Skeletal muscle cell (primary cell): ENCODE data around the gene SEZ6L.

ENCODE experiments used
- DNase-seq: peaks from one replicate; pipeline ENCODE4 v3.0.0-alpha.2; 2010; ENCODE audit warnings: low read depth
- H3K4me3 ChIP-seq: 2 replicates; pipeline ENCODE4 v1.5.1; 2011; ENCODE audit warnings: low read depth, mild to moderate bottlenecking, control low read depth, low read length, moderate library complexity

Gene SEZ6L

DNA sequence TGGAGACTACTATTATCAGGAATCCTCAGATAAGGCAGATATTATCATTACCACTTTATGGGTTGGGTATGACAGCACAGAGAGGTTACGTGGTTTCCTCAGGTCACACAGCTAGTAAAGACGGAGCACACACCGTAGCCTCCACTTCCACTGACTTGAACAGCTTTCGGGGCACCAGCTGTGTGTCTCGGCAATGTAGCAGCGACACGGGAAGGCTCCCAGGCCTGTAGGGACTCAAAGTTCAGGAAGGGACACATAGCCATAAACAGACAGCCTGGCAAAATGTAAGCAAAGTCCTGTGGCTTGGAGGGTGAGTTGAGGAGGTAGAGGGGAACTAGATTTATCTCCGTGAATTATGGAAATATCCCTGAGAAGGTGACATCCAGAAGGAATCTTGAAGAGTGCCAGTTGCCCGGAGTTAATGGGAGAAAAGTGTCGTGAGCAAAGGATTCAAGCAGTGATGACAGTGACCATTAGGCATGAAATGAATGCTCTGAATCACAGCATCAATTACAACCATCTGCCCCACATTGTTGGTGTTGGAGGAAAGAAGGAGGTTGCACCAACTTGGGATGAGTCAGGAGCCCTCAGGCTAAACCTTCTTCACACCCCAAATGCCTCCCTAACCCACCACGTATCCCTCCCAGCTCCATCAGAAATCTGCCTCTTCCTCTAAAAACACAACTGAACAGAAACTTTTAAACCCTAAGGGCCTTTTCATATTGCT lies 153.1 kb downstream of the SEZ6L start:
- peak; percentile 56 for DNase-seq
- no peak overlapping the region for H3K4me3 ChIP-seq

DNA sequence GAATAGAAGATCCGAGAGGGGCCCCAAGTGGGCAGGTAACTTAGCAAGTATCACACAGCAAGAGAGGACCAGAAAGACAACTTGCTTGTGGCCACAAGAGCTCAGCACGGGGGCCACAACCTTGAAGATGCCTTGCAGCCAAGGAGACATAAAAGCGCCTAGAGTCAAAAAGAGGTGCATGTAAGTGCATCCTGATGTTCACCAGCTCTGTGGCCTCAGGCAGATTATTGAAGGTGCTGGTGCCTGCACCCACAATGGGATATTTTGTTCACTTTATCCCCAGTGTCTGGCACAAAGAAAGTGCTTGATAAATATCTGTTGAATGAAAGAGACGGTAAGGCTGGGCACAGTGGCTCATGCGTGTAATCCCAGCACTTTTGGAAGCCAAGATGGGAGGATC lies 153.8 kb downstream of the SEZ6L start:
- DNase-seq = no peak

DNA sequence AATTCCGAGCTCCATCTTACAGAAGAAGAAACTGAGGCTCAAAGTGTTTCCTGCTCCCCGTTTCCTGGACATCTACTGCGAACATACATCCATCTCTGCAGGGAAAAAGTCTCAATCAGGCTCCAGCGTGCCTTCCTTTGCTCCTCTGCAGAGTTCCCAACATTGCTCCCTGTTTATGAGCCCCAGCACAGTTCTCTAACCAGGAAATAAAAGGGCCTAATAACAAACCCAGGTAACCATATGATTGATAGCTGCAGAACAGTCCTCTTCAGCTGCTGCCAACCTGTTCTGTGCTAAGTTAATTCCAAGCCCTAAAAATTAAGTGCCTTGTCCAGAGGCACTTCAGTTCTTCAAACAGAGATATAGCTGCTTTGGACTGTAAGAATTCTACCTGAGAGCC lies 154.9 kb downstream of the SEZ6L start:
- H3K4me3 ChIP-seq = no peak overlapping the region
- no peak for DNase-seq

More for the DNA sequence above, 153.8 kb downstream of the SEZ6L start:
- no peak overlapping the region for H3K4me3 ChIP-seq

DNA sequence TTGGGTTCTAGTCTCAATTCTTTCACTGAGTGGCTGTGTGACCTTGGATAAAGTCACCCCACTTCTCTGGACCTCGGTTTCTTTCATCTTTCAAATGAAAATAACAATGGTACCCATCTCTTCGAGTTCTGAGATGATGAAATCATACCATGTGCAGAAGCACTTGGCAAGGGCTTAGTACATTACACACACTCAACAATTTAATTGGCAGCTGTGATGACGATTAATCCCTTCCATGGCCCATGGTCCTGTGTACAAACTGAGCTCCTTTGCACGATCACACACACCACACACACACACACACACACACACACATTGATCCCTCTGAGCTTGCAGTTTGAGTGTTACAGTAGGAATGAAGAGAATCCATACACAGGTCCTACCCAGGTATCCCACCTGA lies 156.4 kb downstream of the SEZ6L start:
- no peak overlapping the region for H3K4me3 ChIP-seq
- DNase-seq = no peak

DNA sequence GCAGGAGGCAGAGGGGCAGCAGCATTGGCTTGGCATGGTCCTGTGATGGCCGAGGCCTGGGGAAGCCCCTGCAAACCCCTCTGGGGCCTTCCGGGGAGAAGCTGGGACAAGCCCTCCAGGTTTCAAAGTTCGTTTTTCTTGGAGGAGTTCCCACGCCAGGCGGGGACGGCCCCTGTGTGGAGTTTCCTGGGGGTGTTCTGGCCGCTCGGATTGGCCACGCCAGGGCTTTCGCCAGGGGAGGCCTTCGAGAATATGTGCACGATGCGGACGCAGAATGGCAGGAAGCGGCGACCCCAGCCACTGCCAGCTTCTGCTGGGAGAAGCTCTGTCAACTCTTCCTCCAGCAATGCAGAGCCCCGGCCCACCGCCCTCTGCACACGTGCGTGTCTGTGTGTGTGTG lies 157.5 kb downstream of the SEZ6L start:
- no peak overlapping the region for H3K4me3 ChIP-seq
- DNase-seq = no peak

DNA sequence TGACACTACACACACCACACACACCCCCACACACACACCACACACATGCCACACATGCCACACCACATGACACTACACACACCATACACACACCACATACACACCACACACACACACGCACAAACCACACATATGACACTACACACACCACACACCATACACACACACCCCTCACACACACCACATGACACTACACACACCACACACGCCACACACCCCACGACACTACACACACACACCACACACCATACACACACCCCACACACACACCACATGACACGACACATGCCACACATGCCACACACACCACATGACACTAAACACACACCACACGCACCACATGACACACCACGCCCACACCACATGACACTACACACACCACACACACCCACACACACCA lies 158.0 kb downstream of the SEZ6L start:
- DNase-seq = no peak
- no peak overlapping the region for H3K4me3 ChIP-seq

DNA sequence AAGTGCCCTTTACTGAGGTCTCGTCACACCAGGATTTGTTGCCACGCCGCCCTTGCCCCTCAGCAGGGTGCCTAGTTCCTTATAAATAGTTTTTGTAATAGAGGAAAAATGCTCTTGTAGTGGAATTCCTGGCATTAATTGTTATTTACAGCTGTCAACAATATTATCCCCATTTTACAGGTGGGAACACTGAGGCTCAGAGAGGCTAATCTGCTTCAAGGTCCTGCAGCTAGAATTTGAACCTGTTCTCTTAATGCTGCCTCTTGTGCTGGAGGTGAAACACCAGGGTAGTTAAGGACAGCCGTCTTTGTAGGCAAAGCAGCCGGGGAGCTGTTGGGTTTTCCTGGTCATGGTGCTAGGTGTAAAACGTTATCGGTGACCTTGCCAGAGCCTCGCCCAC lies 159.0 kb downstream of the SEZ6L start:
- DNase-seq = no peak
- H3K4me3 ChIP-seq = no peak overlapping the region

DNA sequence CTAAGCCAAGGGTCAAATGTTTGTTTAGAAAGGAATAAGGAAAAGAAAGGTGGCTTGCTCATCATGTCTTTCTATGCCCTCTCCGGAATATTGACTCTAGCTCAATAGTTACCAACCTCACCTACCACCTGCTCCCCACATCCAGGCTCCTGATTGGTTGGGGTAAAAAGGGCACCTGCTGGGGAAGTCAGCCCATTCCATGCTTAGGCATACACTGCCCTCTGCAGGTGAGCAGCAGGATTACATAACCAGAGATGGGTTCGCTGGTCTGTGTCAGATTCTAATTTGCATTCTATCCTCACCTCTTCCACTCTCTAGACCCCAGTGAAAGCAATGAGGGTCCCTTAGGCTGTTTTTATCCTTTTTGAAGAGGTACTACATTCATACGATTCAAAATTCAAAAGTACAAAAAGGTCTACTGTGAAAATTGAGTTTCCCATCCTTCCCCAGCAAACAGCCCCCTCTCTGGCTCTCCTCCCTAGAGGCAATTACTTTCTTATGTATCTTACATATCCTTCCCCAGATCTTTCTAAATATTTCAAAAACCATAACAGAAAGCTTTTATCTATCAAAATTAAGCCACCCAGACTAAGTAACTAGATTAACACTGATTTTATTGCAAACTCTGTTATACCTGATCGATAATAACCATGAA lies 161.8 kb downstream of the SEZ6L start:
- peak; percentile 5 for DNase-seq
- no peak overlapping the region for H3K4me3 ChIP-seq

DNA sequence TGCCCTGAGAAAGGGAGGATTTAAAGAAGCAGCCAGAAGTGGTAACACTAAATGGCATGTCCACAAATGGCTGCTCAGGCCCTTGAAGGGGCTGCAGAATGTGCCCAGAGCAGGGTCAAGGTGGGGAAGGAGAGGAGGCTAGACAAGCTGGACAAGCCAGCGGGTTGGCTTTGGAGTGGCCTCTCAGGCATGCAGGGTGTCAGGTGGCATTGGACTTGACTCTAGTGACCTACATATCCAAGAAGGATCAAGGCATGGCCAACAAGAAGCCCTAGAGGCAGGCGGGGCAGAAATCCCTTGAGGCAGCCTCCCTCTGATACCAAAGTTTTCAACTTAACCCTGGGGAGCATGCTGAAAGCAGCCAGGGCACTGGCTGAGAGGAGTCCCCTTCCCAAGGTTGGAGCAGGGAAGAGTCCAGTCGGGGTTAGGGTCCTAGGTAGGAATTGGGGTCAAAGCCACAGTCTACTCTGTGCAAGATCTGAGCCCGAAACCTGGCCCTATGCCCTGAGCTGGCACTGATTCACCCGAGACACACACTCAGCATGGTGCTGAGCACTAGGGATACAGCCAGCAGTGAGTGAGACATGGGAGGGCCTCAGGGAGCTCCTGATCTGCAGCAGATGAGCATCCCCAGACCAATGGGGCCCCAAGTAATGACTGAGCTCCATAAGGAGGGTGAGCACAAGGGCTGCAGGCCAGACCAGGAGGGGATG lies 164.0 kb downstream of the SEZ6L start:
- no peak overlapping the region for H3K4me3 ChIP-seq
- DNase-seq = no peak

DNA sequence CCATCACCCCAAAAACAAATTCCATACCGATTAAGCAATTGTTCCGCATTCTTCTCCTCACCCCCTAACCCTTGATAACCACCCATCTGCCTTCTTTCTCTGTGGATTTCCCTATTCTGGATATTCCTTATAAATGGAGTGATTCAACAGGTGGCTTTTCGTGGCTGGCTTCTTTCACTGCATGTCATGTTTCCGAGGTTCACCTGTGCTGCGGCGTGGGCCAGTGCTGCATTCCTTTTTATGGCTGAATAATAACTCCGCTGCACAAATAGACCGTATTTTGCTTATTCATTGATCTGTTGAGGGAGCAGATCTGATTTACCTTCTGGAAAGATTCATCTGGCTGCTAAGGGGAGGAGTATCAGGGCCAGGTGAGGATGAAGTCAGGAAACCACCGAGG lies 165.0 kb downstream of the SEZ6L start:
- H3K4me3 ChIP-seq = no peak overlapping the region
- no peak for DNase-seq

DNA sequence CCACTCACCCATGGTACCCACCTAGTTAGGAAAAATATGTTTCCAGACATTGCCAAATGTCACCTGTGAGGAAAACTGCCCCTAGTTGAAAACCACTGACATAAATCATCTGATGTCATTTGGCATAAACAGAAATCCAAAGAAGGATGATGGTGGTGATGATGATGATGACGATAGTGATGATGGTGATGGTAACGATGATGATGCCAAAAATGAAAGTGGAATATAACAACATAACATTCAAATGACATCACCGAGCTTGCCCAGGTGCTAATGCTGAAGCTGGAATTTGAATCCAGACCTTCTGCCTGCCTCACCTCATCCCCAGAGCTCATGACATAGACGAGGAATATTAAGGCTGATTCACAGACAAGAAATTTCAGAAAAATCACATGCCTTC lies 167.5 kb downstream of the SEZ6L start:
- DNase-seq = no peak
- H3K4me3 ChIP-seq = no peak overlapping the region

DNA sequence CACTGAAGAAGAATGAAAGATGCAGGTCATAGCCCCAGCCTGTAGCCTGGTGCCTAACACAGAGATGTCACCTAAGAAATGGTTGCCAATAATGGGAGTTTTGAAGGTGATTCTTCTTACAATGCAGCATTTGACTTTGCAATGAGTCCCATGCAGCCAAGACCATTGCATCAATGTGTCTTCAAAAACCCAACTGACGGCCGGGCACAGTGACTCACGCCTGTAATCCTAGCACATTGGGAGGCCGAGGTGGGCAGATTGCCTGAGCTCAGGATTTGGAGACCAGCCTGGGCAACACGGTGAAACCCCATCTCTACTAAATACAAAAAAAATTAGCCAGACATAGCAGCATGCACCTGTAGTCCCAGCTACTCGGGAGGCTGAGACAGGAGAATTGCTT lies 170.5 kb downstream of the SEZ6L start:
- H3K4me3 ChIP-seq = no peak overlapping the region
- no peak for DNase-seq

DNA sequence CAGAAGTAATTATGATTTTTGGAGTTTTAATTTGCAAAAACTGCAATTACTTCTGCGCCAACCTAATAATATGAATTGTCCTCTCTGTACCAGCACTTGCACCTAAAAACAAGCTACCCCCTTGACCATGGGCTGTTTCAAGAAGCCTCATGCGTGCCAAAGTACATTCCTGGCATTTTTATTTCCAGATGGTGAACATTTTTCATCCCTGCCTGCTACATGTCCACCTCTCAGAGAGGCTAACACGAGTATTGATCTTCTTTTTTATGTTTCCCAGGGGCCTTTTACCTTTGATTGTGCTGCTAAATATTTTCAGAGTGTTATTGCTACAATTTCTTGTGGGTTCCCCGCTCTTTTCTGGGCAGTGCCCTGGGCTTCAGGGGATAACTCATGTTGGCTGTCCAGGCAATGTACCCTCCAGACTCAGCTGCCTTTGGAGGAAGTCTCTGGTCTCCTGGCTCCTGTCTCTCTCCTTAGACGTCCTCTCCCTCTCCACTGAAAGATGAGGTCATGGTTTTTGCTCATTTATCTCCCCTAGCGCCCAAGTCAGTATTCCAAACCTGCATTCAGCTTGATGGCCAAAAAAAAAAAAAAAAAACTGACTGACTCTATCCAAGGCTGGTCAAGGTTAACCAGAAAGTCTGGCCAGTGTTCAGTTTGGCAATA lies 173.6 kb downstream of the SEZ6L start:
- no peak for DNase-seq
- no peak overlapping the region for H3K4me3 ChIP-seq

DNA sequence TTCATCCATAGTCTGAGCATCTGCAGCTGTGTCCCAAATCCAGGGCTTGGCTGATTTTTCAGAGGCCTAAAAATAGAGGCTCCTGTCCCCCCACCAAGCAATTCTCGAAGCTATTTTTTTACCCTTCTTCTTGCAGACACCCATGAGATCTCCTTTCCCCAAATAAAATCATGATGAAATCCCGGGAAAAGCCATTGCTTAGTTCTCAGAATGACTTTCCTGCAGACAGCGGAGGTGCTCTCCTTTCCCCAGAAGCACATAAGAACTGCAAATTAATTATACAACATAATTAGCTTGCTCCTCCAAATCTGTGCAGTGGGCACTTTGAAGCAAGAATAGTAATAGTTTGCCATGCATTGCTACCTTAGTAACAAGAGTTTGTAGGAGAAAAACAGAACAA lies 176.2 kb downstream of the SEZ6L start:
- DNase-seq = no peak
- H3K4me3 ChIP-seq = no peak overlapping the region

DNA sequence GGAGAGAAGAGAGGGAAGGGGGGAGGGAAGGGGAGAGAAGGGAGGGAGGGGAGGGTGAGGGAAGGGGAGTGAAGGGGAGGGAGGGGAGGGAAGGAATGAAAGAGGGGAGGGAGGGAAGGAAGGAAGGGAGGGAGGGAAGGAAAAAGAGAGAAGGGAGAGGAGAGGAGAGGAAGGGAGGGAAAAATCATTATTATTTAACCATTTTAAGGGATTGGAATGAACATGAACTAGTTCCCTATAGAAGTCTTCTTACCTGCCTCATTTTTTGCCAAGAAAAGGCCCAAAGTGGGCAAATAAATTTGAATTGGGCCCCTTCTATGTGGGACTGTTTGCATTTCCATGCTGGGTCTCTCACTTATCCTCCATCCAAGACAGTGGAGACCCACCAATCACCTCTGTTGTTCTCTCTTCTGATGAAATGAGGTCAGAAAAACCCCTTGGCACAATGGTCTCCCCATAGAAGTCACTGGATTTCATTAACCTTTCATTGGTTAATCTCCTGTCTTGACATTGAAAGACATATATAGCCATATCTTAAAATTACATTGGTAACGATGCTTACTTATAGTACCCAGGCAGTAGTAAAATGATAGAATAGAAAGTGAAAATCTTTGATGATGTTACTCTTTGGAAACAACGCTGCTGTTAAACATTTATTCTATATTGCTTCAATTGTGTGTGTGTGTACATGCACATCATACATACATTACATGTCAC lies 179.7 kb downstream of the SEZ6L start:
- no peak for DNase-seq
- no peak overlapping the region for H3K4me3 ChIP-seq

DNA sequence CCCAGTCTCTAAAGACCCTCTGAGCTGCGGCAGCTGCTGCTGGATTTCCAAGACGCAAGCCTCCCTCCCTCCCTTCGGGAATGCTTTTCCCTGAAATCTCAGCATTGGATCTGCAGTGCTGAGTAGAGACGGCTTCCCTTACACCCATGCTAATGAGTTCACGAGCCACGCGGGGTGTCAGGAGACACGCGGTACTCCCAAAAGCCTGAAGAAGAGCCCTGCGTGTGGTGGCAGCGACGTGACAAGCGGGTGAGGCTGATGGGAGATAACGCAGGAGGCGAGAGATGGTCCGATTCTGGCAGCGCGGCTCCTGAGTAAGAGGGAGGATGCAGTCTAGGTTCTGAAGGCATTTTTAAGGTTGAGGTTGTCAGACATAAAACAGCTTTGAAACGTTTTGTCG lies 185.4 kb downstream of the SEZ6L start:
- DNase-seq = no peak
- no peak overlapping the region for H3K4me3 ChIP-seq

DNA sequence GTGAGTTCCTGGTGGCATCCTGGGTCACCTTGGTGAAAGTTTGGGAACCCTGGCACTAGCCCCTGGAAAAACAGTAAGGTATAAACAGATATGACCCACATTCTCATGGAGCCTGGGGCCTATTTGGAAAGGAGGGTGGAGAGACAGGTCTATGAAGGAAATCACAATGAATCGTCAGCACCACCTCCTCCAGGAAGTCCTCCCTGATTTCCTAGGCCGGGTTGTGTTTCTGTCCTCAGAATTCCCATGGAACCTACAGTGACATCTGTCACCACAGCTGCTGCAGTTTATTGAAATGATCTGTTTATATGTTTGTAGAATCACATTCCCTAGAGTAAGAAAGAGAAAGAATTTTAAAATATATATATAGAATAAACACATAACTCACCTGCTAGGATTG lies 188.0 kb downstream of the SEZ6L start:
- no peak for DNase-seq
- no peak overlapping the region for H3K4me3 ChIP-seq

DNA sequence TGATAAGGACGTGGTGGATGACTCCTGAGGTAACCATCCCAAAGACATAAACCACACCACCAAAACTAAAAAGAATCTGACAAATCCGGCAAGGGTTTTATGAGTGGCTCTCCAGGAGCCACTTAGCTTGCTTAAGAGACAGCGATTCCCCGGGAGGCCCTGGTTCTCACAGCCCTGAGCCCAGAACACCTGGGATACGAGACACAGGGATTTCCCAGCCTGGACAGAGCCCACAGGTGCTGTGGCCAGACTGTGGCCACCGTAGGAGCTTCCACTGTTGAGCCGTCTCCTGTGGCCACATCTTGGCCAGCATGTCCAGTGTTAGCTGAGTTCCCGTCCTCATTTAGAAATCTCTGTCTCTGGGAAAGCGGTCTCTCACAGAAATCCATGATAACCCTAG lies 188.6 kb downstream of the SEZ6L start:
- no peak for DNase-seq
- H3K4me3 ChIP-seq = no peak overlapping the region

DNA sequence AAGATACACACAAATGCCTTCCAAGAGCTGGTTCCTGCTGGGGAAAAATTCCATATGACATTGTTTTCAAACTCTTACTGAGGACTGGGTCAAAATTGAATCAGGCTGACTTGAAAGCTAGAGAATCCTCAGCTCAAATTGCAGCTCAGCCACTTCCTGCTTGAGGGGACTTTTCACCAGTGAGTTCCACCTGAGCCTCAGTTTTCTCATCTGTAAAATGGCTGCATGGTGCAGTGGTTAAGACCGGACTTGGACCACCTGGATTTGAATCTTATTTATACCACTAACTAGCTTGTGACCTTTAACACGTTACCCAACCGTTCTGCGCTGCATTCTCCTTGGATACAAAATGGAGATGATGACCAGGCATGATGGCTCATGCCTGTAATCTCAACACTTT lies 189.9 kb downstream of the SEZ6L start:
- no peak for DNase-seq

More for the DNA sequence above, 189.9 kb downstream of the SEZ6L start:
- no peak overlapping the region for H3K4me3 ChIP-seq
